ENCODE measurements around the gene ZNF304. TPM values are rescaled to one million over a fixed set of nuclear protein-coding genes. Genes with fewer than 3 reads are reported as not detected.

ZNF304 gene
- total and polyA plus RNA-seq, 9 of the 15 experiments (the other 6 are each of a cell fraction or from before 2014, with no cell fraction given) = 0.82 to 5.5 (median 3.6) TPM

GRCh38 chr19:57362997-57363687 lies 12.1 kb downstream of the ZNF304 start, which contains the start of the genes TRAPPC2B and ZNF547 (continued):
- TF ChIP-seq TCF15 (CRISPR knock-in tag; IDR thresholded peaks at IDR 0.05) (no peak), NRF1 (conservative IDR thresholded peaks at IDR 0.05 in 1 of 2, IDR thresholded peaks at IDR 0.05 in 1 of 2) (peak; percentile 90 to 92), NCOR1 (IDR thresholded peaks at IDR 0.05) (no peak), ZNF398 (CRISPR knock-in tag; IDR thresholded peaks at IDR 0.05) (no peak), NR2C1 (IDR thresholded peaks at IDR 0.05) (no peak), NR2C1 (tag; IDR thresholded peaks at IDR 0.05) (0 out of 2 replicates have a peak, but pooled peaks have one; percentile 37), RBFOX2 (IDR thresholded peaks at IDR 0.05; ENCODE audit: low read depth, low read length) (peak; percentile 73), ETV1 (tag; conservative IDR thresholded peaks at IDR 0.05; ENCODE audit: low read depth) (peak; percentile 37; the same call in 1 of the 2 replicates), ZNF696 (CRISPR knock-in tag; conservative IDR thresholded peaks at IDR 0.05) (no peak), EP300 (IDR thresholded peaks at IDR 0.05; ENCODE audit: low read length) (no peak), FOXK2 (conservative IDR thresholded peaks at IDR 0.05 in 1 of 2, IDR thresholded peaks at IDR 0.05 in 1 of 2; ENCODE audit: low read depth in 2 of 2) (peak; percentile 21 to 68; a peak in 2 of 4 replicates), NCOA1 (IDR thresholded peaks at IDR 0.05; ENCODE audit: low read depth) (peak; percentile 84), ZNF212 (CRISPR knock-in tag; IDR thresholded peaks at IDR 0.05) (no peak), BRF2 (IDR thresholded peaks at IDR 0.05; ENCODE audit: borderline replicate concordance, insufficient read depth, insufficient read length) (no peak), JUND (IDR thresholded peaks at IDR 0.05; ENCODE audit: borderline replicate concordance, low read depth, low read length) (peak; percentile 84), JUND (tag; IDR thresholded peaks at IDR 0.05; ENCODE audit: borderline replicate concordance, low read depth, low read length) (peak; percentile 68; the same call in 1 of the 3 replicates), TCF7 (IDR thresholded peaks at IDR 0.05; ENCODE audit: borderline replicate concordance) (no peak), HMBOX1 (IDR thresholded peaks at IDR 0.05) (no peak), THAP7 (CRISPR knock-in tag; IDR thresholded peaks at IDR 0.05) (no peak), ATF6 (CRISPR knock-in tag; IDR thresholded peaks at IDR 0.05) (no peak), ZNF316 (IDR thresholded peaks at IDR 0.05) (no peak), GTF2E2 (tag; IDR thresholded peaks at IDR 0.05) (0 out of 2 replicates have a peak, but pooled peaks have one; percentile 47)
